Neural progenitor cell (in vitro differentiated cells): Measurements from ENCODE around the gene KCNK5. TPM values are rescaled to one million over a fixed set of nuclear protein-coding genes. Genes with fewer than 3 reads are reported as not detected.
A peak's percentile ranks its signal among the peaks of the same experiment; 100 is the strongest.

Experiments
- DNase-seq: peaks from one replicate; pipeline ENCODE4 v3.0.0-alpha.2; 2016; ENCODE audit warnings: low spot score
- H2AFZ ChIP-seq: fragments of 200-600 bp; sonication (generic); replicated peaks from 2 replicates; pipeline ENCODE4 v1.6.1; 2016; ENCODE audit warnings: antibody characterized with exemption
- H3F3A ChIP-seq: fragments of 200-600 bp; sonication (generic); 2 replicates; pipeline ENCODE4 v1.6.1; 2016; ENCODE audit warnings: antibody characterized with exemption, low read depth
- H3K27ac ChIP-seq: fragments of 200-600 bp; sonication (generic); 2 replicates; pipeline ENCODE4 v1.5.1; 2016; ENCODE audit warnings: mild to moderate bottlenecking
- H3K27me3 ChIP-seq: fragments of 200-600 bp; sonication (generic); 2 replicates; pipeline ENCODE4 v1.6.1; 2016; ENCODE audit warnings: mild to moderate bottlenecking, moderate library complexity
- H3K36me3 ChIP-seq: fragments of 200-600 bp; sonication (generic); 2 replicates; pipeline ENCODE4 v1.5.1; 2016
- H3K4me1 ChIP-seq: fragments of 200-600 bp; sonication (generic); 2 replicates; pipeline ENCODE4 v1.6.1; 2016; ENCODE audit warnings: mixed run types
- H3K4me2 ChIP-seq: fragments of 200-600 bp; sonication (generic); 2 replicates; pipeline ENCODE4 v1.6.1; 2016
- H3K4me3 ChIP-seq: fragments of 200-600 bp; sonication (generic); 2 replicates; pipeline ENCODE4 v1.5.1; 2016
- H3K79me2 ChIP-seq: fragments of 200-600 bp; sonication (generic); 2 replicates; pipeline ENCODE4 v1.6.1; 2016; ENCODE audit warnings: low read depth
- H3K9ac ChIP-seq: fragments of 200-600 bp; sonication (generic); 2 replicates; pipeline ENCODE4 v1.6.1; 2016
- H3K9me3 ChIP-seq: fragments of 200-600 bp; sonication (generic); 2 replicates; pipeline ENCODE4 v1.5.1; 2016; ENCODE audit warnings: low read depth
- H4K20me1 ChIP-seq: fragments of 200-600 bp; sonication (generic); 2 replicates; pipeline ENCODE4 v1.6.1; 2016; ENCODE audit warnings: low read depth
- H3K27ac Mint-ChIP-seq: 3 replicates; pipeline ENCODE4 v1.8.0; 2021; ENCODE audit warnings: mixed read lengths
- H3K27me3 Mint-ChIP-seq: 2 replicates; pipeline ENCODE4 v1.8.0; 2022; ENCODE audit warnings: low read depth, mild to moderate bottlenecking, inconsistent platforms, moderate library complexity, mixed read lengths; ENCODE audit not compliant: insufficient read depth
- H3K36me3 Mint-ChIP-seq: 3 replicates; pipeline ENCODE4 v1.8.0; 2021; ENCODE audit warnings: mixed read lengths
- H3K4me1 Mint-ChIP-seq: 3 replicates; pipeline ENCODE4 v1.8.0; 2021; ENCODE audit warnings: mixed read lengths
- H3K4me3 Mint-ChIP-seq: 3 replicates; pipeline ENCODE4 v1.8.0; 2021; ENCODE audit warnings: mild to moderate bottlenecking, moderate library complexity, mixed read lengths
- H3K9me3 Mint-ChIP-seq: 3 replicates; pipeline ENCODE4 v1.8.0; 2020; ENCODE audit warnings: mixed read lengths
- EZH2 ChIP-seq: fragments of 200-600 bp; sonication (generic); IDR thresholded peaks from 2 replicates; pipeline ENCODE4 v1.6.1; 2017; ENCODE audit warnings: antibody characterized with exemption, mild to moderate bottlenecking, moderate library complexity
- EZH2phosphoT487 ChIP-seq: fragments of 200-600 bp; sonication (generic); IDR thresholded peaks from 2 replicates; pipeline ENCODE4 v1.6.1; 2017; ENCODE audit warnings: antibody characterized with exemption
- total RNA-seq: library from RNA; depleted of rRNA; stranded (reverse); fragments of >200 nt; gene quantifications from 2 replicates; pipeline ENCODE4 v1.2.3, GENCODE V29; 2015; ENCODE audit warnings: low replicate concordance
- TF ChIP-seq, protein P1 (sequence below): fragments of 200-600 bp; sonication (generic); IDR thresholded peaks from 2 replicates; pipeline ENCODE4 v1.5.1; 2017; ENCODE audit warnings: antibody characterized with exemption, mild to moderate bottlenecking

KCNK5 gene
- total RNA-seq = 5.7 and 7.3 TPM in 2 replicates

GRCh38 chr6:39228992-39229767 lies at the start of gene KCNK5:
Gene KCNK5, minus strand, starts transcription at chr6:39229475. Its CDS starts 364 bp downstream, at chr6:39229111.
- H2AFZ ChIP-seq = peak within 1 kb of the TSS; percentile 89
- H3K4me3 Mint-ChIP-seq = peak within 1 kb of the TSS; percentile 89
- H3K79me2 ChIP-seq = peaks cover 29% of the 10 kb centered on the region
- H3K27me3 ChIP-seq = peaks cover 37% of the 10 kb centered on the region
- H3K4me1 Mint-ChIP-seq = peaks cover 70% of the 10 kb centered on the region
- H3K4me3 ChIP-seq = peak within 1 kb of the TSS; percentile 66
- peaks cover 11% of the 10 kb centered on the region for H4K20me1 ChIP-seq
- peaks cover 62% of the 10 kb centered on the region for H3K4me1 ChIP-seq
- H3K36me3 Mint-ChIP-seq = peaks cover 3% of the 10 kb centered on the region
- peak; percentile 94 for DNase-seq
- H3K9ac ChIP-seq = no peak within 1 kb of the TSS
- peak within 1 kb of the TSS; percentile 94 for H3K4me2 ChIP-seq
- H3K27ac ChIP-seq = no peak within 1 kb of the TSS
- peaks cover 15% of the 10 kb centered on the region for H3F3A ChIP-seq
- H3K36me3 ChIP-seq = no peaks in the 10 kb centered on the region
- peaks cover 13% of the 10 kb centered on the region for H3K27me3 Mint-ChIP-seq
- no peaks in the 10 kb centered on the region for H3K9me3 ChIP-seq
- TF ChIP-seq EZH2 (peak; percentile 35), EZH2phosphoT487 (no peak)
- TF ChIP-seq, protein P1, sequence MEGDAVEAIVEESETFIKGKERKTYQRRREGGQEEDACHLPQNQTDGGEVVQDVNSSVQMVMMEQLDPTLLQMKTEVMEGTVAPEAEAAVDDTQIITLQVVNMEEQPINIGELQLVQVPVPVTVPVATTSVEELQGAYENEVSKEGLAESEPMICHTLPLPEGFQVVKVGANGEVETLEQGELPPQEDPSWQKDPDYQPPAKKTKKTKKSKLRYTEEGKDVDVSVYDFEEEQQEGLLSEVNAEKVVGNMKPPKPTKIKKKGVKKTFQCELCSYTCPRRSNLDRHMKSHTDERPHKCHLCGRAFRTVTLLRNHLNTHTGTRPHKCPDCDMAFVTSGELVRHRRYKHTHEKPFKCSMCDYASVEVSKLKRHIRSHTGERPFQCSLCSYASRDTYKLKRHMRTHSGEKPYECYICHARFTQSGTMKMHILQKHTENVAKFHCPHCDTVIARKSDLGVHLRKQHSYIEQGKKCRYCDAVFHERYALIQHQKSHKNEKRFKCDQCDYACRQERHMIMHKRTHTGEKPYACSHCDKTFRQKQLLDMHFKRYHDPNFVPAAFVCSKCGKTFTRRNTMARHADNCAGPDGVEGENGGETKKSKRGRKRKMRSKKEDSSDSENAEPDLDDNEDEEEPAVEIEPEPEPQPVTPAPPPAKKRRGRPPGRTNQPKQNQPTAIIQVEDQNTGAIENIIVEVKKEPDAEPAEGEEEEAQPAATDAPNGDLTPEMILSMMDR = peak; percentile 72
- peak within 1 kb of the TSS; percentile 46 for H3K27ac Mint-ChIP-seq
- no peaks in the 10 kb centered on the region for H3K9me3 Mint-ChIP-seq

DNA sequence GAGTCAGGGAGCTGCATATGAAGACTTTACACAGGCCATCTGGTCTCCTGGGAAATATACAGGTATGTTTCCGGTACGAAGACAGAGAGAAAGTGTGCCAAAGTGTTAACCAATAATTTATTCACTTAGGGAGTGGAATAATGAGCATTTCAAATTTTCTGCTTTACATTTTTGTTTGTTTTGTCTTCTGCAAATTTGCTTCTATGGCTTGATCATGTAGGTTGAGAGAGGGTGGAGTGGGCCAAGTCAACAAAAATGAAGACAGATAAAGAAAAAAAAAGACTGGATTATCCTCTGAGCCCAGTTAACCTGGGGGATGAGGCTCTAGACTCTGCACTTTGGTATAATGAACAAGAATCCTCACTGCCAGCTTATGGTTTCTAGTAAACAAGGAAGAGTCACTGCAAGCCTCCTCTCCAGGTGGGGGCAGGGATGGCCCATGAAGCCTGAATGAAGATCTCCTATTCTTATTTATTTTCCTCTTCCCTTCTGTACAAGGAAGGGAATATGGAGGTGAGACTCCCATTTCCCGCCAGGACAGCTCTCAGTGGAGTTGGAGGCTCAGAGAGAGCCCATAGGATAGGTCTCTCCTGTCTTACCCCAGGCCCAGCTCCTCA lies 47.2 kb upstream of the KCNK5 start:
- no peaks in the 10 kb centered on the region for H3K27me3 ChIP-seq
- no peaks in the 10 kb centered on the region for H3K36me3 ChIP-seq
- no peaks in the 10 kb centered on the region for H3K9me3 Mint-ChIP-seq
- no peak overlapping the region for H3K4me3 ChIP-seq
- H2AFZ ChIP-seq = no peak overlapping the region
- no peak overlapping the region for H3K4me3 Mint-ChIP-seq
- H3K27ac ChIP-seq = no peak overlapping the region
- H3K4me1 ChIP-seq = no peaks in the 10 kb centered on the region
- no peak for DNase-seq
- no peaks in the 10 kb centered on the region for H3F3A ChIP-seq
- no peak overlapping the region for H3K9ac ChIP-seq
- peaks cover 5% of the 10 kb centered on the region for H3K27me3 Mint-ChIP-seq
- H3K4me2 ChIP-seq = no peak overlapping the region
- no peaks in the 10 kb centered on the region for H3K79me2 ChIP-seq
- no peak overlapping the region for H3K27ac Mint-ChIP-seq
- H3K4me1 Mint-ChIP-seq = peaks cover 3% of the 10 kb centered on the region
- no peaks in the 10 kb centered on the region for H3K9me3 ChIP-seq
- TF ChIP-seq, protein P1 = no peak
- no peak for TF ChIP-seq EZH2phosphoT487
- no peak for TF ChIP-seq EZH2
- no peaks in the 10 kb centered on the region for H4K20me1 ChIP-seq
- no peaks in the 10 kb centered on the region for H3K36me3 Mint-ChIP-seq

DNA sequence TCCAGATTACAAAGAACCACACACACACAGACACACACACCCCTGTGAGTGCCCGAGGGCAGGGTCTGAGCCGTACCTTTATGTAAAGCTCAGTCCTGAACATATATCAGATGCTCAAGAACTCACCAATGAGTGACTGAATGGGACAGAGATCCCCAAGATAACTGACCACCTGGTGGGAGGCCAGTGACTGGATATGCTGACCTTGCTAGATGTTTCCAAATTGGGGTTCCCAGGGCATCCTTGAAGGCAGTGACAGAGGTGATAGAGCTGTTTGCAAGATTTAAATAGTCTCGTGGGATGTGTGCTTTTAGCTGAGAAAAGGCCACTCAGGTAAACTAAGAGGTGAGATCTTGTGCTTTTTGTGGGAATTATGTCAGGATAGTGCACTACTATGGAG lies 45.6 kb upstream of the KCNK5 start:
- no peaks in the 10 kb centered on the region for H4K20me1 ChIP-seq
- H3K9ac ChIP-seq = no peak overlapping the region
- no peaks in the 10 kb centered on the region for H3K36me3 ChIP-seq
- H3K9me3 ChIP-seq = no peaks in the 10 kb centered on the region
- Mint-ChIP-seq H3K9me3 (no peaks in the 10 kb centered on the region), H3K36me3 (no peaks in the 10 kb centered on the region), H3K4me3 (no peak overlapping the region), H3K27ac (no peak overlapping the region), H3K27me3 (peaks cover 5% of the 10 kb centered on the region), H3K4me1 (peaks cover 3% of the 10 kb centered on the region)
- TF ChIP-seq EZH2 (no peak), EZH2phosphoT487 (no peak)
- TF ChIP-seq, protein P1 = no peak
- no peak overlapping the region for H2AFZ ChIP-seq
- no peak overlapping the region for H3K4me3 ChIP-seq
- no peak for DNase-seq
- no peaks in the 10 kb centered on the region for H3K27me3 ChIP-seq
- H3K4me1 ChIP-seq = no peaks in the 10 kb centered on the region
- no peaks in the 10 kb centered on the region for H3K79me2 ChIP-seq
- H3F3A ChIP-seq = no peaks in the 10 kb centered on the region
- no peak overlapping the region for H3K4me2 ChIP-seq
- H3K27ac ChIP-seq = no peak overlapping the region
